HepG2 (cell line): ENCODE data around the gene SBK2. TPM values are rescaled to one million over a fixed set of nuclear protein-coding genes. Genes with fewer than 3 reads are reported as not detected.
A peak's percentile ranks its signal among the peaks of the same experiment; 100 is the strongest.

Experiments
- ATAC-seq: fragments of 200-7000 bp; cut with Tn5 transposase; 3 replicates; pipeline ENCODE4 v1.9.1; 2020; ENCODE audit warnings: mild to moderate bottlenecking, moderate library complexity
- BruUV-seq: library from RNA; stranded (reverse); fragments of 400-500 nt; replicated peaks from 2 replicates; lab custom pipeline; 2021; lab: Mats Ljungman, UMichigan
- CTCF ChIA-PET: fragments of 300-600 bp; formaldehyde crosslinking; extraction: SDS; loops from one replicate; lab custom pipeline; 2021; ENCODE audit warnings: low total read pairs, inconsistent platforms, low intra/inter-chr PET ratio; lab: Yijun Ruan, JAX
- POLR2A ChIA-PET: fragments of 350-600 bp; sonication (Branson Sonifier 250); formaldehyde crosslinking; loops from one replicate; lab custom pipeline; 2020; ENCODE audit warnings: antibody characterized with exemption, inconsistent platforms; lab: Yijun Ruan, JAX
- DNase-seq: peaks from one replicate; pipeline ENCODE4 v3.0.0-alpha.2; 2015; ENCODE audit warnings: low spot score
- FAIRE-seq: peaks from 3 replicates; lab custom pipeline; 2011; peaks lifted over from hg19 to GRCh38; lab: Jason Lieb, UNC
- H2AFZ ChIP-seq: one replicate; pipeline ENCODE4 v1.6.1; 2011; ENCODE audit warnings: low read length, inconsistent platforms
- H3K27ac ChIP-seq: fragments of 300-600 bp; 3 replicates; pipeline ENCODE4 v1.8.0; 2011; ENCODE audit warnings: mixed run types, mild to moderate bottlenecking, mixed read lengths, low read length, inconsistent platforms; ENCODE audit not compliant: insufficient read depth; ENCODE audit errors: extremely low read length
- H3K27me3 ChIP-seq, 2 experiments: fragments of 200-600 bp in 1 of 2; 2 replicates in 1 of 2; 3 replicates in 1 of 2; pipeline versions ENCODE4 v1.6.0 to v1.8.0; 2011; ENCODE audit warnings: low read length in 2 of 2, mild to moderate bottlenecking in 2 of 2, moderate library complexity in 2 of 2, inconsistent platforms in 1 of 2; ENCODE audit not compliant: insufficient read depth in 2 of 2, control insufficient read depth in 1 of 2
- H3K36me3 ChIP-seq, 2 experiments: fragments of 200-600 bp in 1 of 2; replicated peaks in 1 of 2; 2 replicates in 1 of 2; 3 replicates in 1 of 2; pipeline versions ENCODE4 v1.5.1 to v1.8.0; 2011; ENCODE audit warnings: low read length in 2 of 2, inconsistent platforms in 1 of 2; ENCODE audit not compliant: insufficient read depth in 2 of 2, control insufficient read depth in 1 of 2
- H3K4me1 ChIP-seq: 2 replicates; pipeline ENCODE4 v1.5.1; 2012; ENCODE audit warnings: low read length, inconsistent platforms; ENCODE audit not compliant: insufficient read depth
- H3K4me2 ChIP-seq: 2 replicates; pipeline ENCODE4 v1.6.0; 2011; ENCODE audit warnings: low read depth, low read length, inconsistent platforms
- H3K4me3 ChIP-seq, 3 experiments: fragments of 200-600 bp in 1 of 3; sonication (generic), shearing (Covaris generic) in 1 of 3; replicated peaks in 1 of 3; 2 replicates each; pipeline ENCODE4 v1.5.1; 2011 to 2016; ENCODE audit warnings: low read length in 3 of 3, inconsistent platforms in 2 of 3, low read depth in 2 of 3, mild to moderate bottlenecking in 2 of 3, control low read depth in 1 of 3, mixed read lengths in 1 of 3; ENCODE audit not compliant: insufficient read depth in 1 of 3
- H3K79me2 ChIP-seq: one replicate; pipeline ENCODE4 v1.6.1; 2011; ENCODE audit warnings: low read length, inconsistent platforms; ENCODE audit not compliant: insufficient read depth
- H3K9ac ChIP-seq: 2 replicates; pipeline ENCODE4 v1.6.0; 2011; ENCODE audit warnings: mild to moderate bottlenecking, low read depth, low read length, inconsistent platforms; ENCODE audit not compliant: insufficient read depth
- H3K9me3 ChIP-seq: 2 replicates; pipeline ENCODE4 v1.5.1; 2012; ENCODE audit warnings: mild to moderate bottlenecking, low read length
- H4K20me1 ChIP-seq: 2 replicates; pipeline ENCODE4 v1.6.0; 2011; ENCODE audit warnings: inconsistent platforms, mild to moderate bottlenecking, low read length, moderate library complexity; ENCODE audit not compliant: insufficient read depth
- AGO2 ChIP-seq: fragments of 200-400 bp; formaldehyde crosslinking; optimal IDR thresholded peaks from 2 replicates; pipeline ENCODE3; 2017; ENCODE audit warnings: mild to moderate bottlenecking, low read depth, low read length, moderate library complexity
- WGBS: methylation state at CpG from one replicate; pipeline ENCODE4 v1.1.6; 2017; ENCODE audit warnings: low lambda C conversion rate; 5-methylcytosine and 5-hydroxymethylcytosine counted together
- in situ Hi-C: cut with HindIII; loops from 2 replicates; pipeline ENCODE4 v1.10.0; 2017; ENCODE audit warnings: low pct_unique_long_range_greater_than_20kb; ENCODE audit not compliant: extremely low pct_ligation_motif_present
- intact Hi-C: fragments of 100-400 bp; cut with micrococcal nuclease; formaldehyde crosslinking; loops from one replicate; pipeline ENCODE4 v1.10.0; 2022; ENCODE audit not compliant: unreplicated experiment
- polyA plus RNA-seq, 8 experiments: library from polyadenylated mRNA; depleted of rRNA in 3 of 8; stranded (reverse) in 7 of 8; unstranded in 1 of 8; fragments of >200 nt; fragmentation: Illumina TruSeq in 4 of 8; extraction: Trizol in 4 of 8; gene quantifications; 2 replicates each; pipeline versions ENCODE4 v1.2.1 to v1.2.3, GENCODE V29; 2011 to 2016; ENCODE audit warnings: low read depth in 4 of 8, missing spikeins in 1 of 8, mixed read lengths in 1 of 8; ENCODE audit not compliant: insufficient read depth in 1 of 8
- total RNA-seq, 5 experiments: library from RNA; depleted of rRNA; stranded (reverse); fragments of >200 nt; fragmentation: Illumina TruSeq; extraction: Trizol; gene quantifications; 2 replicates each; pipeline ENCODE4 v1.2.3, GENCODE V29; 2016; ENCODE audit warnings: low read depth in 1 of 5
- TF ChIP-seq, protein P1 (sequence below): sonication (generic); formaldehyde crosslinking; IDR thresholded peaks from 2 replicates; pipeline ENCODE4 v1.4.0; 2020; ENCODE audit warnings: missing genetic modification reagents
- TF ChIP-seq, protein P2 (sequence below): sonication (generic); formaldehyde crosslinking; IDR thresholded peaks from 2 replicates; pipeline ENCODE4 v1.5.0; 2020; ENCODE audit warnings: mild to moderate bottlenecking, missing genetic modification reagents
- TF ChIP-seq, protein P3 (sequence below): sonication (generic); formaldehyde crosslinking; IDR thresholded peaks from 2 replicates; pipeline ENCODE4 v1.4.0; 2020; ENCODE audit warnings: missing genetic modification reagents

Gene SBK2
- total and polyA plus RNA-seq, 2 of the 13 experiments (the other 11 are each of a cell fraction or from before 2014, with no cell fraction given), result 0.24 TPM; not detected in 1

DNA sequence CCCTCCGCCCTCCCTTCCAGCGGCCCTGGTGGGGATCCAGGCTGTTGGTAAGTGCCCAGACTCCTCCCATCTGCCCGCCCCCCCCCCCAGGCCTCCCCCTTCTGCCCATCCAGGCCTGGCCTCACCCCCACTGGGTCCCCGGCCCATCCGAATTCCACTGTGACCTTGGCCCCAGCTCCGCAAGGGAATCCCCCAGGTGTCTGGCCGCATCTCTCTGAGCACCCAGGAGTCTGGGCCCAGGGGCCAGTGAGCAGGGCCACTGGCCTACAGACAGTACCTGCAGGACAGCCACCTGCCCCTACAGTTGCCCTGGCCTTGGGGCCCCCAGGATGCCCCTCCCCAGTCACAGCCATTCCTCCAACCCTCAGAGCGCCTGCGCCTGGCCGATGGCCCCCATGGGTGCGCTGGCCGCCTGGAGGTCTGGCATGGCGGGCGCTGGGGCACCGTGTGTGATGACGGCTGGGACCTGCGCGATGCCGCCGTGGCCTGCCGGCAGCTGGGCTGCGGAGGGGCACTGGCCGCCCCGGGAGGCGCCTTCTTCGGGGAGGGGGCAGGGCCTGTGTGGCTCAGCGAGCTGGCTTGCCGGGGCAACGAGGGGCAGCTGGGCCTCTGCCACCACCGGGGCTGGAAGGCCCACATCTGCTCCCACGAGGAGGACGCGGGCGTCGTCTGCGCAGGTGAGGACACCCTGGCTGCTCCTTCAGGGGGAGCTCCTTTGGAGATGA lies 47.8 kb downstream of the SBK2 start:
- Histone ChIP-seq H3K27me3 (peaks cover 14 to 45% of the 10 kb centered on the region in 2 experiments), H3K4me3 (no peak overlapping the region), H3K4me1 (peaks cover 33% of the 10 kb centered on the region), H3K27ac (no peak overlapping the region), H3K4me2 (no peak overlapping the region), H3K9ac (no peak overlapping the region), H3K9me3 (no peaks in the 10 kb centered on the region), H3K36me3 (no peaks in the 10 kb centered on the region), H2AFZ (no peak overlapping the region), H3K79me2 (no peaks in the 10 kb centered on the region), H4K20me1 (no peaks in the 10 kb centered on the region)
- in situ Hi-C loops (no loop called here), intact Hi-C loops (no loop called here)
- WGBS, result 76% methylated on average over 5 of the region's 36 CpGs
- no peak for DNase-seq
- CTCF ChIA-PET, result no interaction called here
- BruUV-seq, result no TSS peak
- POLR2A ChIA-PET, result no interaction called here
- no peak for FAIRE-seq
- peak; percentile 20 for TF ChIP-seq AGO2
- TF ChIP-seq, protein P1, sequence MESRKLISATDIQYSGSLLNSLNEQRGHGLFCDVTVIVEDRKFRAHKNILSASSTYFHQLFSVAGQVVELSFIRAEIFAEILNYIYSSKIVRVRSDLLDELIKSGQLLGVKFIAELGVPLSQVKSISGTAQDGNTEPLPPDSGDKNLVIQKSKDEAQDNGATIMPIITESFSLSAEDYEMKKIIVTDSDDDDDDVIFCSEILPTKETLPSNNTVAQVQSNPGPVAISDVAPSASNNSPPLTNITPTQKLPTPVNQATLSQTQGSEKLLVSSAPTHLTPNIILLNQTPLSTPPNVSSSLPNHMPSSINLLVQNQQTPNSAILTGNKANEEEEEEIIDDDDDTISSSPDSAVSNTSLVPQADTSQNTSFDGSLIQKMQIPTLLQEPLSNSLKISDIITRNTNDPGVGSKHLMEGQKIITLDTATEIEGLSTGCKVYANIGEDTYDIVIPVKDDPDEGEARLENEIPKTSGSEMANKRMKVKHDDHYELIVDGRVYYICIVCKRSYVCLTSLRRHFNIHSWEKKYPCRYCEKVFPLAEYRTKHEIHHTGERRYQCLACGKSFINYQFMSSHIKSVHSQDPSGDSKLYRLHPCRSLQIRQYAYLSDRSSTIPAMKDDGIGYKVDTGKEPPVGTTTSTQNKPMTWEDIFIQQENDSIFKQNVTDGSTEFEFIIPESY (CRISPR knock-in tag), result 0 out of 2 replicates have a peak, but pooled peaks have one; percentile 51
- TF ChIP-seq, protein P2, sequence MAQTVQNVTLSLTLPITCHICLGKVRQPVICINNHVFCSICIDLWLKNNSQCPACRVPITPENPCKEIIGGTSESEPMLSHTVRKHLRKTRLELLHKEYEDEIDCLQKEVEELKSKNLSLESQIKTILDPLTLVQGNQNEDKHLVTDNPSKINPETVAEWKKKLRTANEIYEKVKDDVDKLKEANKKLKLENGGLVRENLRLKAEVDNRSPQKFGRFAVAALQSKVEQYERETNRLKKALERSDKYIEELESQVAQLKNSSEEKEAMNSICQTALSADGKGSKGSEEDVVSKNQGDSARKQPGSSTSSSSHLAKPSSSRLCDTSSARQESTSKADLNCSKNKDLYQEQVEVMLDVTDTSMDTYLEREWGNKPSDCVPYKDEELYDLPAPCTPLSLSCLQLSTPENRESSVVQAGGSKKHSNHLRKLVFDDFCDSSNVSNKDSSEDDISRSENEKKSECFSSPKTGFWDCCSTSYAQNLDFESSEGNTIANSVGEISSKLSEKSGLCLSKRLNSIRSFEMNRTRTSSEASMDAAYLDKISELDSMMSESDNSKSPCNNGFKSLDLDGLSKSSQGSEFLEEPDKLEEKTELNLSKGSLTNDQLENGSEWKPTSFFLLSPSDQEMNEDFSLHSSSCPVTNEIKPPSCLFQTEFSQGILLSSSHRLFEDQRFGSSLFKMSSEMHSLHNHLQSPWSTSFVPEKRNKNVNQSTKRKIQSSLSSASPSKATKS (CRISPR knock-in tag), result no peak
- TF ChIP-seq, protein P3, sequence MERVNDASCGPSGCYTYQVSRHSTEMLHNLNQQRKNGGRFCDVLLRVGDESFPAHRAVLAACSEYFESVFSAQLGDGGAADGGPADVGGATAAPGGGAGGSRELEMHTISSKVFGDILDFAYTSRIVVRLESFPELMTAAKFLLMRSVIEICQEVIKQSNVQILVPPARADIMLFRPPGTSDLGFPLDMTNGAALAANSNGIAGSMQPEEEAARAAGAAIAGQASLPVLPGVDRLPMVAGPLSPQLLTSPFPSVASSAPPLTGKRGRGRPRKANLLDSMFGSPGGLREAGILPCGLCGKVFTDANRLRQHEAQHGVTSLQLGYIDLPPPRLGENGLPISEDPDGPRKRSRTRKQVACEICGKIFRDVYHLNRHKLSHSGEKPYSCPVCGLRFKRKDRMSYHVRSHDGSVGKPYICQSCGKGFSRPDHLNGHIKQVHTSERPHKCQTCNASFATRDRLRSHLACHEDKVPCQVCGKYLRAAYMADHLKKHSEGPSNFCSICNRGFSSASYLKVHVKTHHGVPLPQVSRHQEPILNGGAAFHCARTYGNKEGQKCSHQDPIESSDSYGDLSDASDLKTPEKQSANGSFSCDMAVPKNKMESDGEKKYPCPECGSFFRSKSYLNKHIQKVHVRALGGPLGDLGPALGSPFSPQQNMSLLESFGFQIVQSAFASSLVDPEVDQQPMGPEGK (CRISPR knock-in tag), result peak; percentile 14; the same call in 1 of the 2 replicates
- ATAC-seq, result no peak
